Uterus (tissue), 2 donors: ENCODE results near the gene ABCA6.

Source experiments
- CTCF ChIP-seq, 4 experiments: fragments of 200-600 bp in 2 of 4; fragments of 450-650 bp in 2 of 4; sonication (generic) in 2 of 4; IDR thresholded peaks; one replicate each; pipeline ENCODE4 v1.5.1; 2016 to 2019; ENCODE audit warnings: antibody characterized with exemption in 4 of 4, mild to moderate bottlenecking in 2 of 4, moderate library complexity in 1 of 4
- POLR2A ChIP-seq, 2 donors: fragments of 450-650 bp; IDR thresholded peaks; one replicate each; pipeline ENCODE4 v1.6.1; 2016; ENCODE audit warnings: antibody characterized with exemption in 2 of 2, mild to moderate bottlenecking in 1 of 2, moderate library complexity in 1 of 2

GRCh38 chr17:69123626-69124025 lies 18.1 kb downstream of the ABCA6 start:
- no peak for TF ChIP-seq CTCF (IDR thresholded peaks at IDR 0.05)
- no peak for TF ChIP-seq POLR2A (IDR thresholded peaks at IDR 0.05)
